Measurements from ENCODE around the gene MIDN.

MIDN gene

DNA sequence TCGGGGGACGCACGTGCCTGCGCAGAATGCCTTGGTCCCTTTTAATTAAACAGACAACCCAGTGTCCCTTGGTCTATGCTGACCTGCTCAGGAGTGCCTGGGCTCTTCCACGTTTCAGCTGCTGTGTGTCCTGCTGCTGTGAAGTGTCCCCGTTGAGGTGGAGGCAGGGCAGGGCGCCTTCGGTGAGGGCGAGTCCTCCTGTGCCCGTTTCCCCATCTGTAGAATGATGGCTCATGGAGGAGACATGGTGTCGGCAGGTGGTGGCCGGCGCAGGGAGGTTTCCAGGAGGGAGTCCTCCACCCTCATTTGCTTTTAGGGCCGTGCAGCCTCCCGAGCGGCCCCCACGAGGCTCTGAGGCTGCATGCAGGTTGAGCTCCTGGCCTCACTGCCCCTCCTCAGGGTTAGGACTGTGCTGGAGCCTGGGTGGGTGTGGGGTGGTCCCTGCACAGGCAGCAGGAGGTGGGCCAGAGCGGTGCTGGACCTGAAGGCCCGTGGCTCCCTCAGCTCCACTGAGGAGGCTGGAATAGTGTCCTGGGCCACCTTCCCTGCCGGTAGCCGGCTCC, 34.0 kb upstream of the MIDN start:
- Histone ChIP-seq H3K27me3 (replicated peaks; ENCODE audit: insufficient read depth, low read length) (no peaks in the 10 kb centered on the region), H3K4me1 (ENCODE audit: low read length) (no peaks in the 10 kb centered on the region), H3K9me3 (replicated peaks; ENCODE audit: insufficient read depth, low read length) (no peaks in the 10 kb centered on the region), H3K9me2 (replicated peaks; ENCODE audit: insufficient read depth, low read length) (no peaks in the 10 kb centered on the region), H3F3A (ENCODE audit: insufficient read depth, low read length) (no peaks in the 10 kb centered on the region), H2AFZ (ENCODE audit: low read length) (no peak overlapping the region), H3K4me3 (ENCODE audit: low read length) (no peak overlapping the region), H3K36me3 (replicated peaks; ENCODE audit: insufficient read depth, low read length) (no peaks in the 10 kb centered on the region; the same call in 1 of the 2 replicates), H3K9ac (ENCODE audit: low read length) (no peak overlapping the region), H3K4me2 (ENCODE audit: low read depth, low read length) (no peak overlapping the region), H3K79me2 (ENCODE audit: low read length) (peaks cover 94% of the 10 kb centered on the region), H3K27ac (ENCODE audit: low read length) (no peak overlapping the region), H4K20me1 (ENCODE audit: insufficient read depth, low read length) (peaks cover 3% of the 10 kb centered on the region; the same call in 1 of the 2 replicates)
- TF ChIP-seq, protein P1, sequence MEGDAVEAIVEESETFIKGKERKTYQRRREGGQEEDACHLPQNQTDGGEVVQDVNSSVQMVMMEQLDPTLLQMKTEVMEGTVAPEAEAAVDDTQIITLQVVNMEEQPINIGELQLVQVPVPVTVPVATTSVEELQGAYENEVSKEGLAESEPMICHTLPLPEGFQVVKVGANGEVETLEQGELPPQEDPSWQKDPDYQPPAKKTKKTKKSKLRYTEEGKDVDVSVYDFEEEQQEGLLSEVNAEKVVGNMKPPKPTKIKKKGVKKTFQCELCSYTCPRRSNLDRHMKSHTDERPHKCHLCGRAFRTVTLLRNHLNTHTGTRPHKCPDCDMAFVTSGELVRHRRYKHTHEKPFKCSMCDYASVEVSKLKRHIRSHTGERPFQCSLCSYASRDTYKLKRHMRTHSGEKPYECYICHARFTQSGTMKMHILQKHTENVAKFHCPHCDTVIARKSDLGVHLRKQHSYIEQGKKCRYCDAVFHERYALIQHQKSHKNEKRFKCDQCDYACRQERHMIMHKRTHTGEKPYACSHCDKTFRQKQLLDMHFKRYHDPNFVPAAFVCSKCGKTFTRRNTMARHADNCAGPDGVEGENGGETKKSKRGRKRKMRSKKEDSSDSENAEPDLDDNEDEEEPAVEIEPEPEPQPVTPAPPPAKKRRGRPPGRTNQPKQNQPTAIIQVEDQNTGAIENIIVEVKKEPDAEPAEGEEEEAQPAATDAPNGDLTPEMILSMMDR (IDR thresholded peaks at IDR 0.05; ENCODE audit: low read length), result no peak
- no peak for TF ChIP-seq EZH2 (optimal IDR thresholded peaks at IDR 0.05; ENCODE audit: low read depth, low read length)
- TF ChIP-seq EZH2phosphoT487 (IDR thresholded peaks at IDR 0.05; ENCODE audit: low read length), result no peak
- DNase-seq, result no peak

DNA sequence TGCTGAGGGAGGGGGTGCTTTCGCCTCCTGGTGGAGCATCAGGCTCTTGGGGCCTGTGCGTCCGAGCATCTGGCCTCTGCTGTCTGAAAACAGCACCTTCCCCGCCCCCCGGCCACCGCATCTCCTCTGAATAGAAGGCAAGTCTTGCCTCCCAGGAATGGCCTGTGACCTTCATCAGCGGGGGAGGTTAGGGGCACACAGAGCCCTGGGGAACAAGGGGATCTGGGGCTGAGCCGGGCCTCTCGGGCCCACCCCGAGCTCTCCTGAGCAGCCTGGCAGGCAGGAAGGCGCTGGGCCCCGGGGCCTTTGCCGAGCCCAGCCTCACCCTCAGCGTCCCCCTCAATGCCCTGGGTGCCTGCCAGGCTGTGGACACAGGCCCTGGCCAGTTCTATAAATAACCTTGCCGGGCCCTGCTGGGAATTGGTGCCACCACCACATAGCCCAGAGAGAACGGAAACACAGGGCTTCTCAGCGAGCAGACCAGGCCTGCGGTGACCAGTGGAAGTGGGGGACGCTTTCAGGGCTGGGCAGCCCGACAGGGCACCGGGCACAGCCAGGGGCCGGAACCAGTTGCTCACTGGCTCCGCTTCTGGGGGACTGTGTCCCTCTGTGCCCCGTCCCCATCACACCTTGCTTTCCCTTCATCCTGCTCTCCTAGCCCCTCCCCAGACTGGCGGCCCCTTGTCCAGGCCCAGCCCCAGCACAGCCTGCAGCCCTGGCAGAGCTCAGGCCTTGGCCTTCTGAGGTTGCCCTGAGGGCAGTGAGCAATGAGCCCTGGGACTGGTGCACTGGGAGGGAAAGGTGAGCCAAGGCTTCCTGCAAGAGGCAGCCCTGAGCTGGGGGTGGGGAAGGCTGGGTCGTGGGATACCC, 33.3 kb upstream of the MIDN start:
- no peaks in the 10 kb centered on the region for H3K9me3 ChIP-seq (replicated peaks; ENCODE audit: insufficient read depth, low read length)
- H3K4me3 ChIP-seq (ENCODE audit: low read length), result no peak overlapping the region
- H3K9ac ChIP-seq (ENCODE audit: low read length), result no peak overlapping the region
- H4K20me1 ChIP-seq (ENCODE audit: insufficient read depth, low read length), result peaks cover 3% of the 10 kb centered on the region; the same call in 1 of the 2 replicates
- H3K79me2 ChIP-seq (ENCODE audit: low read length), result peaks cover 87% of the 10 kb centered on the region
- no peak overlapping the region for H3K27ac ChIP-seq (ENCODE audit: low read length)
- H3K36me3 ChIP-seq (replicated peaks; ENCODE audit: insufficient read depth, low read length), result no peaks in the 10 kb centered on the region; the same call in 1 of the 2 replicates
- H3K4me1 ChIP-seq (ENCODE audit: low read length), result no peaks in the 10 kb centered on the region
- no peaks in the 10 kb centered on the region for H3K27me3 ChIP-seq (replicated peaks; ENCODE audit: insufficient read depth, low read length)
- no peaks in the 10 kb centered on the region for H3F3A ChIP-seq (ENCODE audit: insufficient read depth, low read length)
- H3K9me2 ChIP-seq (replicated peaks; ENCODE audit: insufficient read depth, low read length), result no peaks in the 10 kb centered on the region
- no peak overlapping the region for H2AFZ ChIP-seq (ENCODE audit: low read length)
- TF ChIP-seq EZH2 (optimal IDR thresholded peaks at IDR 0.05; ENCODE audit: low read depth, low read length) (no peak), EZH2phosphoT487 (IDR thresholded peaks at IDR 0.05; ENCODE audit: low read length) (no peak)
- TF ChIP-seq, protein P1 (IDR thresholded peaks at IDR 0.05; ENCODE audit: low read length), result no peak
- no peak for DNase-seq
- H3K4me2 ChIP-seq (ENCODE audit: low read depth, low read length), result no peak overlapping the region

DNA sequence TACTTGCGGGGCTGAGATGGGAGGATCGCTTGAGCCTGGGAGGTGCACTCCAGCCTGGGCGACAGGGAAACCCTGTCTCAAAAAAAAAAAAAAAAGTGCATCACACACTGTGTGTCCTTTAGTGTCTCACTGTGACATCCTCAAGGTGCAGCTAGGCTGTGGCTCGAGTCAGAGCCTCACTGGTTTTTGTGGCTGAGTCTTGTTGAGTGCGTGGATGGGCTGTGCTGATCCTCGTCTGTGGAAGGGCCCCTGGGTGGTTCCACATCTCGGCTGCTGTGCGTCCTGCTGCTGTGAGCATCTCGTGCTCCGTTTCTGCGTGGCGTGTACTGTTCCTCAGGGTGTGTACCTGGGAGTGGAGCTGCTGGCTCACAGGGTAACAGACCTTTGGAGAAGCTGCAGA, 31.6 kb upstream of the MIDN start:
- H3K79me2 ChIP-seq (ENCODE audit: low read length), result peaks cover 70% of the 10 kb centered on the region
- TF ChIP-seq, protein P1 (IDR thresholded peaks at IDR 0.05; ENCODE audit: low read length), result no peak
- TF ChIP-seq EZH2phosphoT487 (IDR thresholded peaks at IDR 0.05; ENCODE audit: low read length) (no peak), EZH2 (optimal IDR thresholded peaks at IDR 0.05; ENCODE audit: low read depth, low read length) (no peak)
- no peaks in the 10 kb centered on the region for H3F3A ChIP-seq (ENCODE audit: insufficient read depth, low read length)
- H3K9me2 ChIP-seq (replicated peaks; ENCODE audit: insufficient read depth, low read length), result no peaks in the 10 kb centered on the region
- H3K4me3 ChIP-seq (ENCODE audit: low read length), result no peak overlapping the region
- no peak overlapping the region for H3K4me2 ChIP-seq (ENCODE audit: low read depth, low read length)
- H2AFZ ChIP-seq (ENCODE audit: low read length), result no peak overlapping the region
- no peaks in the 10 kb centered on the region for H3K4me1 ChIP-seq (ENCODE audit: low read length)
- H3K9ac ChIP-seq (ENCODE audit: low read length), result no peak overlapping the region
- H3K27ac ChIP-seq (ENCODE audit: low read length), result no peak overlapping the region
- no peaks in the 10 kb centered on the region for H3K9me3 ChIP-seq (replicated peaks; ENCODE audit: insufficient read depth, low read length)
- no peaks in the 10 kb centered on the region for H3K36me3 ChIP-seq (replicated peaks; ENCODE audit: insufficient read depth, low read length)
- peaks cover 3% of the 10 kb centered on the region; the same call in 1 of the 2 replicates for H4K20me1 ChIP-seq (ENCODE audit: insufficient read depth, low read length)
- DNase-seq, result no peak
- no peaks in the 10 kb centered on the region for H3K27me3 ChIP-seq (replicated peaks; ENCODE audit: insufficient read depth, low read length)

All from MM.1S (cell line).